ENCODE data around the gene PP2D1. TPM values are rescaled to one million over a fixed set of nuclear protein-coding genes. Genes with fewer than 3 reads are reported as not detected.

The PP2D1 gene
- total and polyA plus RNA-seq, 9 of the 15 experiments (the other 6 are each of a cell fraction or from before 2014, with no cell fraction given) = 0.07 to 0.10 TPM; not detected in 7

DNA sequence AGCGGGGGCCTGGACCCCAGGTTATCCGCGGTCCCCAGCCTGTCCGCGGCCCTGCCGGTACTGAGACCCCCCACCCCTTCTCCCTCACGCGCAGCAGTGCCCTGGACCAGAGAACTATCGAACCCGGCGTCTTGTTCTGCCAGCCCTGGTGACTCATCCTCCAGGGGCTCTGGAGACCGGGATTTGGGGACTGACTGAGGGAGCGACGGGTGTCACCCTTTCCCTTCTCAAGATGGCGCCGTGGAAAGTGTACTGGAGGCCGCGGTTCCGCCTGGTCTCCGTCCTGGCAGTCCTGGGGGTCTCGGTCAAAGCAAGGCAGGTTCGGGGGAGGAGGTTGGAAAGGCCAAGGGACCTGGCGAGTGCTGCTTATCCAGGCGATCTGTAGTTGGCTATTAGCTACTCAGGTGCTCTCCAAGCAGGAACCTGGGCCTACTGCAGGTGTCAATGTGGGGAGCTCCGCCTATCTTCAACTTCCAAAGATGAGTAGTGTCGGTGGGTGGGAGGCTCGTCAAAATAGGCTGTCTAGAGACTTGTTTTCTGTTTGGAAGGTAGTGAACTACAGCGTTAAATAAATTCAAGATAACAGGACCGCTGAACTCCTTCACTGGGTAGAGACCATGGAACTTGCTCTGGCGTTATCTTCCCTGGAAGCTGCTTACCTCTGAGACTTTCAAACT is 64.4 kb downstream of the PP2D1 start (continued):
- TF ChIP-seq, protein P1, sequence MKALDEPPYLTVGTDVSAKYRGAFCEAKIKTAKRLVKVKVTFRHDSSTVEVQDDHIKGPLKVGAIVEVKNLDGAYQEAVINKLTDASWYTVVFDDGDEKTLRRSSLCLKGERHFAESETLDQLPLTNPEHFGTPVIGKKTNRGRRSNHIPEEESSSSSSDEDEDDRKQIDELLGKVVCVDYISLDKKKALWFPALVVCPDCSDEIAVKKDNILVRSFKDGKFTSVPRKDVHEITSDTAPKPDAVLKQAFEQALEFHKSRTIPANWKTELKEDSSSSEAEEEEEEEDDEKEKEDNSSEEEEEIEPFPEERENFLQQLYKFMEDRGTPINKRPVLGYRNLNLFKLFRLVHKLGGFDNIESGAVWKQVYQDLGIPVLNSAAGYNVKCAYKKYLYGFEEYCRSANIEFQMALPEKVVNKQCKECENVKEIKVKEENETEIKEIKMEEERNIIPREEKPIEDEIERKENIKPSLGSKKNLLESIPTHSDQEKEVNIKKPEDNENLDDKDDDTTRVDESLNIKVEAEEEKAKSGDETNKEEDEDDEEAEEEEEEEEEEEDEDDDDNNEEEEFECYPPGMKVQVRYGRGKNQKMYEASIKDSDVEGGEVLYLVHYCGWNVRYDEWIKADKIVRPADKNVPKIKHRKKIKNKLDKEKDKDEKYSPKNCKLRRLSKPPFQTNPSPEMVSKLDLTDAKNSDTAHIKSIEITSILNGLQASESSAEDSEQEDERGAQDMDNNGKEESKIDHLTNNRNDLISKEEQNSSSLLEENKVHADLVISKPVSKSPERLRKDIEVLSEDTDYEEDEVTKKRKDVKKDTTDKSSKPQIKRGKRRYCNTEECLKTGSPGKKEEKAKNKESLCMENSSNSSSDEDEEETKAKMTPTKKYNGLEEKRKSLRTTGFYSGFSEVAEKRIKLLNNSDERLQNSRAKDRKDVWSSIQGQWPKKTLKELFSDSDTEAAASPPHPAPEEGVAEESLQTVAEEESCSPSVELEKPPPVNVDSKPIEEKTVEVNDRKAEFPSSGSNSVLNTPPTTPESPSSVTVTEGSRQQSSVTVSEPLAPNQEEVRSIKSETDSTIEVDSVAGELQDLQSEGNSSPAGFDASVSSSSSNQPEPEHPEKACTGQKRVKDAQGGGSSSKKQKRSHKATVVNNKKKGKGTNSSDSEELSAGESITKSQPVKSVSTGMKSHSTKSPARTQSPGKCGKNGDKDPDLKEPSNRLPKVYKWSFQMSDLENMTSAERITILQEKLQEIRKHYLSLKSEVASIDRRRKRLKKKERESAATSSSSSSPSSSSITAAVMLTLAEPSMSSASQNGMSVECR (CRISPR knock-in tag; IDR thresholded peaks at IDR 0.05) = peak; percentile 63
- TF ChIP-seq TARDBP (IDR thresholded peaks at IDR 0.05) (peak; percentile 55; the same call in 1 of the 2 replicates), KLF6 (CRISPR knock-in tag; IDR thresholded peaks at IDR 0.05; ENCODE audit: borderline replicate concordance) (0 out of 2 replicates have a peak, but pooled peaks have one; percentile 3), SMARCA5 (IDR thresholded peaks at IDR 0.05) (peak; percentile 88; the same call in 1 of the 2 replicates), TCF7L2 (IDR thresholded peaks at IDR 0.05; ENCODE audit: low read depth, low read length) (no peak), ETS1 (conservative IDR thresholded peaks at IDR 0.05; ENCODE audit: control insufficient read depth, low read depth, low read length) (peak; percentile 42), CBFA2T3 (IDR thresholded peaks at IDR 0.05) (peak; percentile 7; the same call in 1 of the 2 replicates), ILF3 (IDR thresholded peaks at IDR 0.05; ENCODE audit: borderline replicate concordance) (no peak), ASH1L (IDR thresholded peaks at IDR 0.05; ENCODE audit: borderline replicate concordance, low read depth, partially characterized antibody) (no peak), ZNF431 (CRISPR knock-in tag; IDR thresholded peaks at IDR 0.05) (no peak), ZFP36 (IDR thresholded peaks at IDR 0.05; ENCODE audit: low read depth, low read length, partially characterized antibody) (no peak), NCOA6 (IDR thresholded peaks at IDR 0.05) (no peak), ZBTB49 (CRISPR knock-in tag; IDR thresholded peaks at IDR 0.05; ENCODE audit: borderline replicate concordance) (no peak; the same call in 1 of the 2 replicates), BCL6 (CRISPR knock-in tag; IDR thresholded peaks at IDR 0.05) (no peak), TAF1 (IDR thresholded peaks at IDR 0.05; ENCODE audit: control insufficient read depth, extremely low read depth, insufficient read depth, low read length, severe bottlenecking) (peak; percentile 24), SRF (CRISPR knock-in tag; IDR thresholded peaks at IDR 0.05) (0 out of 4 replicates have a peak, but pooled peaks of 1 of the 2 experiments have one; percentile 7), CHD4 (IDR thresholded peaks at IDR 0.05; ENCODE audit: insufficient read depth, insufficient replicate concordance, low read depth, low read length, poor library complexity, severe bottlenecking) (no peak), FUS (optimal IDR thresholded peaks at IDR 0.05; ENCODE audit: low read depth, low read length) (no peak), MTF1 (CRISPR knock-in tag; IDR thresholded peaks at IDR 0.05; ENCODE audit: borderline replicate concordance) (no peak)

Measured in K562 (cell line).